PC-3 (cell line): ENCODE results near the gene EXOSC2. TPM values are rescaled to one million over a fixed set of nuclear protein-coding genes. Genes with fewer than 3 reads are reported as not detected.
A peak's percentile ranks its signal among the peaks of the same experiment; 100 is the strongest.

Experiments
- ATAC-seq: fragments of 200-7000 bp; cut with Tn5 transposase; 2 replicates; pipeline ENCODE4 v1.9.1; 2020; ENCODE audit warnings: mild to moderate bottlenecking, moderate library complexity
- BruUV-seq: library from RNA; stranded (reverse); fragments of 400-500 nt; replicated peaks from 2 replicates; lab custom pipeline; 2021; lab: Mats Ljungman, UMichigan
- CTCF ChIA-PET: fragments of 300-600 bp; sonication (Branson Sonifier 250); formaldehyde crosslinking; loops from one replicate; lab custom pipeline; 2022; ENCODE audit warnings: antibody characterized with exemption; lab: Charles Lee
- POLR2A ChIA-PET: fragments of 300-600 bp; sonication (Branson Sonifier 250); formaldehyde crosslinking; loops from one replicate; lab custom pipeline; 2022; ENCODE audit warnings: antibody characterized with exemption; ENCODE audit not compliant: unreplicated experiment; lab: Charles Lee
- DNase-seq: peaks from one replicate; pipeline ENCODE4 v3.0.0-alpha.2; 2015
- H2AFZ ChIP-seq: fragments of 300-600 bp; sonication (generic); 2 replicates; pipeline ENCODE4 v1.6.0; 2016; ENCODE audit warnings: antibody characterized with exemption, low read length
- H3F3A ChIP-seq: fragments of 300-600 bp; sonication (generic); one replicate; pipeline ENCODE4 v1.6.0; 2017; ENCODE audit warnings: antibody characterized with exemption, low read length, control low read depth, mild to moderate bottlenecking; ENCODE audit not compliant: unreplicated experiment
- H3K27ac ChIP-seq: fragments of 300-600 bp; sonication (generic); 2 replicates; pipeline ENCODE4 v1.5.1; 2016; ENCODE audit warnings: mild to moderate bottlenecking, low read length
- H3K27me3 ChIP-seq: fragments of 300-600 bp; sonication (generic); 2 replicates; pipeline ENCODE4 v1.6.1; 2016; ENCODE audit warnings: low read length, mixed read lengths
- H3K36me3 ChIP-seq: fragments of 300-600 bp; sonication (generic); 2 replicates; pipeline ENCODE4 v1.6.1; 2016; ENCODE audit warnings: low read depth, mixed run types, low read length, mixed read lengths
- H3K4me1 ChIP-seq: fragments of 300-600 bp; sonication (generic); 2 replicates; pipeline ENCODE4 v1.5.1; 2016; ENCODE audit warnings: low read length; ENCODE audit not compliant: insufficient read depth
- H3K4me2 ChIP-seq: fragments of 300-600 bp; sonication (generic); 2 replicates; pipeline ENCODE4 v1.6.0; 2016; ENCODE audit warnings: low read length
- H3K4me3 ChIP-seq: fragments of 300-600 bp; sonication (generic); 2 replicates; pipeline ENCODE4 v1.5.1; 2016; ENCODE audit warnings: mild to moderate bottlenecking, low read length, mixed read lengths
- H3K79me2 ChIP-seq: fragments of 300-600 bp; sonication (generic); 2 replicates; pipeline ENCODE4 v1.6.1; 2017; ENCODE audit warnings: low read length, mixed read lengths
- H3K9ac ChIP-seq: fragments of 300-600 bp; sonication (generic); 2 replicates; pipeline ENCODE4 v1.6.0; 2016; ENCODE audit warnings: mild to moderate bottlenecking, low read length
- H3K9me2 ChIP-seq: fragments of 300-600 bp; sonication (generic); replicated peaks from 2 replicates; pipeline ENCODE4 v1.6.1; 2016; ENCODE audit warnings: mixed run types, low read length, mixed read lengths
- H3K9me3 ChIP-seq: fragments of 300-600 bp; sonication (generic); 2 replicates; pipeline ENCODE4 v1.6.1; 2016; ENCODE audit warnings: low read length, mixed read lengths
- H4K20me1 ChIP-seq: fragments of 300-600 bp; sonication (generic); 2 replicates; pipeline ENCODE4 v1.6.1; 2016; ENCODE audit warnings: low read length, mixed read lengths
- EZH2 ChIP-seq: fragments of 300-600 bp; sonication (generic); IDR thresholded peaks from one replicate; pipeline ENCODE4 v1.6.1; 2017; ENCODE audit warnings: antibody characterized with exemption, mild to moderate bottlenecking, low read length; ENCODE audit not compliant: unreplicated experiment
- EZH2phosphoT487 ChIP-seq: fragments of 300-600 bp; sonication (generic); IDR thresholded peaks from 2 replicates; pipeline ENCODE4 v1.6.1; 2018; ENCODE audit warnings: mild to moderate bottlenecking, antibody characterized with exemption, low read length, borderline replicate concordance
- intact Hi-C: fragments of 100-400 bp; cut with micrococcal nuclease; formaldehyde crosslinking; loops from 2 replicates; pipeline ENCODE4 v1.9.0; 2023
- total RNA-seq: library from RNA; depleted of rRNA; stranded (reverse); fragments of >200 nt; gene quantifications from 2 replicates; pipeline ENCODE4 v1.2.3, GENCODE V29; 2014
- TF ChIP-seq, protein P1 (sequence below): fragments of 300-600 bp; sonication (generic); conservative IDR thresholded peaks from 2 replicates; pipeline ENCODE4 v1.5.1; 2017; ENCODE audit warnings: antibody characterized with exemption, low read depth, mild to moderate bottlenecking, low read length

The EXOSC2 gene
- total RNA-seq, 1 experiment from 2014 or later: 33.5 TPM

DNA sequence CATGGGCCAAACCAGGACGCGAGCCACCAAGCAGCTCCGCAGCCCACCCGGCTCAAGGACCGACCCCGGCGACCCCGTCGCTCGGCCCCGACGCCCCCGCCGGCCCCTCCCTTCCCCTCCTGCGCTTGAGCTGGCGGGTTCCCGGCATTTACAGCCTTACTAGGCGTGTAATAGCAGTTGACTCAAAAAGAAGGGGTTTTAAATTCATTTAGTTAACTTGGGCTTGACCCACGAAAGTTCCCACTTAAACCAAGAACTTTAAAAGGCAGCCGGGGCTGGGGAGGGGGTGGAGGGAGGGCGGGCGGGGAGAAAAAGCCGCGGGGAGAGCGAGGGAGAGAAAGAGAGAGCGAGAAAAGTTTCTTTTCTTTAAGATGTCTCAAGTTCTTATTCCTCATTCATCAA lies 28.6 kb upstream of the EXOSC2 start:
- Histone ChIP-seq H3K4me3 (peak overlapping the region; percentile 30; the same call in 1 of the 2 replicates), H3K4me2 (peak overlapping the region; percentile 56; the same call in 1 of the 2 replicates), H3F3A (no peaks in the 10 kb centered on the region), H3K36me3 (no peaks in the 10 kb centered on the region), H2AFZ (no peak overlapping the region), H3K27ac (no peak overlapping the region), H3K9ac (no peak overlapping the region), H3K9me2 (no peaks in the 10 kb centered on the region), H4K20me1 (no peaks in the 10 kb centered on the region), H3K27me3 (peaks cover 40% of the 10 kb centered on the region), H3K4me1 (no peaks in the 10 kb centered on the region), H3K9me3 (no peaks in the 10 kb centered on the region), H3K79me2 (no peaks in the 10 kb centered on the region)
- TF ChIP-seq EZH2phosphoT487: no peak; the same call in 1 of the 2 replicates
- TF ChIP-seq EZH2: no peak
- TF ChIP-seq, protein P1, sequence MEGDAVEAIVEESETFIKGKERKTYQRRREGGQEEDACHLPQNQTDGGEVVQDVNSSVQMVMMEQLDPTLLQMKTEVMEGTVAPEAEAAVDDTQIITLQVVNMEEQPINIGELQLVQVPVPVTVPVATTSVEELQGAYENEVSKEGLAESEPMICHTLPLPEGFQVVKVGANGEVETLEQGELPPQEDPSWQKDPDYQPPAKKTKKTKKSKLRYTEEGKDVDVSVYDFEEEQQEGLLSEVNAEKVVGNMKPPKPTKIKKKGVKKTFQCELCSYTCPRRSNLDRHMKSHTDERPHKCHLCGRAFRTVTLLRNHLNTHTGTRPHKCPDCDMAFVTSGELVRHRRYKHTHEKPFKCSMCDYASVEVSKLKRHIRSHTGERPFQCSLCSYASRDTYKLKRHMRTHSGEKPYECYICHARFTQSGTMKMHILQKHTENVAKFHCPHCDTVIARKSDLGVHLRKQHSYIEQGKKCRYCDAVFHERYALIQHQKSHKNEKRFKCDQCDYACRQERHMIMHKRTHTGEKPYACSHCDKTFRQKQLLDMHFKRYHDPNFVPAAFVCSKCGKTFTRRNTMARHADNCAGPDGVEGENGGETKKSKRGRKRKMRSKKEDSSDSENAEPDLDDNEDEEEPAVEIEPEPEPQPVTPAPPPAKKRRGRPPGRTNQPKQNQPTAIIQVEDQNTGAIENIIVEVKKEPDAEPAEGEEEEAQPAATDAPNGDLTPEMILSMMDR: no peak
- CTCF ChIA-PET: no interaction called here
- DNase-seq (no peak), ATAC-seq (no peak)
- POLR2A ChIA-PET: no interaction called here
- BruUV-seq: no TSS peak
- intact Hi-C loops: no loop called here

DNA sequence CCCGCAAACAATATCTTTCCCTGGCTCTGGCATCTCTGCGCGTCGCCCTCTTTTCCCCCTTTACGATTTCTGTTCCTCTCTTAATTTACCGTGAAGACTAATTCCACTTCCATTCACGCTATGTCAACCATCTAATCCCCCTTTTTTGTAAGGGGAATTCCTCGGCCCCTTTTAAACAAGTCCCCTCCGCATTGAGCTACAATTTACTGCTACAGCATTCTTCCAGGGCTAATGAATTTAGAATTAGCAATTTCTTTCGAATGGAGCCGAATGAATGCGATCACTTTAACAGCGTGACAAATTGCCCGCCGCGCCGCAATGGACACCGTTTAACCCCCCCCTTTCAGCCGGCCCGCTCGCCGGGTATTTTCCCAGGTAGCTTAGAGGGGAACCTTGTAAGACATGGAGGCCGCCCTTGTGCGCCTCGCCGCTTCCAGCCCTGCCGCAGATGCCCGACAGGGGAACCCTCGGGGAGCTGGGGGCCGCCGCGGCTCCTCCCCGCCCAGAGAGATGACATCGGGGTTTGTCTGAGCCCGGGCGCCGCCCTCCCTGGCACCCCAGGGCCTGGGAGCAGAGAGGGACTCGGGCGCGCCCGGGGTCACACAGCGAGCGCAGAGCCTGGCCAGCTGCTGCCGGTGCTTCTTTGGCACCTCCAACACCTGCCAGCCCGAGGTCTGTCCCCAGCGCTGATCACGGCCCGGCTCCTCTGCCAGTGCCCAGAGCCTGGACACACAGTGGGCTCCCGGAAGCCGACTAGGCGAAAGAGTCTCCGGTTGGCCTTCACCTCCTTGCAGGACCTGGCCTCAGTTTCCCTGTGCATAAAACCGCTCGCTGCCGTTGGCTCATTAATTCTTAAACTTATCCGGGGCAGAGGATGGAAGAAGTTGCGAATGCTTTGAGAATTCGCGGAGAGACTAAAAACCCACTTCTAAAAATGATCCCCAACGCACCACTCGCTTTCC lies 27.9 kb upstream of the EXOSC2 start:
- Histone ChIP-seq H3K27ac (no peak overlapping the region), H3K9me2 (no peaks in the 10 kb centered on the region), H3K4me3 (no peak overlapping the region), H2AFZ (no peak overlapping the region), H3K79me2 (no peaks in the 10 kb centered on the region), H3K9ac (no peak overlapping the region), H3K4me1 (no peaks in the 10 kb centered on the region), H3F3A (no peaks in the 10 kb centered on the region), H3K36me3 (no peaks in the 10 kb centered on the region), H3K27me3 (peaks cover 40% of the 10 kb centered on the region), H3K9me3 (no peaks in the 10 kb centered on the region), H4K20me1 (no peaks in the 10 kb centered on the region), H3K4me2 (no peak overlapping the region)
- ChIA-PET CTCF (no interaction called here), POLR2A (no interaction called here)
- intact Hi-C loops: no loop called here
- ATAC-seq (no peak), DNase-seq (no peak)
- TF ChIP-seq EZH2 (peak; percentile 95), EZH2phosphoT487 (peak; percentile 64; the same call in 1 of the 2 replicates)
- TF ChIP-seq, protein P1: no peak
- BruUV-seq: no TSS peak
